Epithelial cell of proximal tubule (primary cell): ENCODE results near the gene GSTP1. TPM values are rescaled to one million over a fixed set of nuclear protein-coding genes. Genes with fewer than 3 reads are reported as not detected.

Experiments used
- DNase-seq: peaks from one replicate; pipeline ENCODE4 v3.0.0-alpha.2; 2011; ENCODE audit warnings: low read depth
- H3K4me3 ChIP-seq: 2 replicates; pipeline ENCODE4 v1.5.1; 2011; ENCODE audit warnings: low read depth, mild to moderate bottlenecking, low read length
- CTCF ChIP-seq: conservative IDR thresholded peaks from 2 replicates; pipeline ENCODE4 v1.5.1; 2012; ENCODE audit warnings: low read depth, mild to moderate bottlenecking, low read length
- total RNA-seq: library from RNA; depleted of rRNA; stranded (reverse); fragments of >200 nt; gene quantifications from 2 replicates; pipeline ENCODE4 v1.2.3, GENCODE V29; 2015

The GSTP1 gene
- total RNA-seq, 1 donor from 2014 or later = 3,355 TPM

GRCh38 chr11:67631853-67632174 is 48.2 kb downstream of the GSTP1 start:
- no peak overlapping the region for H3K4me3 ChIP-seq
- no peak for TF ChIP-seq CTCF
- no peak for DNase-seq

- no peak for DNase-seq
- no peak for TF ChIP-seq CTCF
- H3K4me3 ChIP-seq = no peak overlapping the region
These were observed 48.8 kb downstream of the GSTP1 start for GRCh38 chr11:67632175-67632981.

DNA sequence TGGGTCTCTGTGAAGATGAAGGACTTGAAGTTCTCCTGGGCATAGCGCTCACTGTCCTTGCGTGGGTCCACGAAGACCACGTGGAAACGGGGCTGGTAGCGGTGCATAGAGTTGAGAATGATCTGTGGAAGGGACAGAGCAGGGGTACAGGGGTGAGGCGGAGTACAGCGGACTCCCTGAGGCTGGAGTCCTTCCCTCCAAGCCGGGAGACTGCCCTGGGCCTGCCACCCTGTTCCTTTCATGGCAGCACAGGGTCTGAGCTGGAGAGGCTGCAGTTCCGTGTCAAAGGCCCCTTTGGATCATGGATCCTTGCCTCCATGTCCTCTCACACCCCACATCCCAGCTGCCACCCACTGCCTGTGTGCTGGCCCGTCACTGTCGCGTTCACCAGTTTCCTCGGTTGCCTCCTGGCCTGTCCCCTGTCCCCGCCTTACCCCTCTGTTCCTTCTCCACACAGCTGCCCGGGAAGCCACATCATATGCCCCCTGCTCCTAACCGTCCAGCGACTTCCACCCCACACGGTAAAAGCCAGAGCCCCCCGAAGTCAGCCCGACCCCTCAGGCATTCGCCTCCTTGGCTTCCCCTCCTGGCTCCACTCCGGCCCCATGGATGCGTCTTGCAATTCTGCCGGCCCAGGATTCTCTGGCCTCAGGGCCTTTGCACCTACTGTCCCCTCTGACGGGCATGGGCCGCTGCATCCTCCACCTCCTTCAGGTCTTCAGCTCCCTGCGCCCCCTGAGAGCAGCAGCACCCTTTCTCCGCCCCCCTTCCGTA is 49.6 kb downstream of the GSTP1 start:
- no peak for DNase-seq
- no peak overlapping the region for H3K4me3 ChIP-seq
- TF ChIP-seq CTCF = no peak

GRCh38 chr11:67633758-67634365 is 50.2 kb downstream of the GSTP1 start:
- DNase-seq = no peak
- no peak for TF ChIP-seq CTCF
- H3K4me3 ChIP-seq = no peak overlapping the region

GRCh38 chr11:67634366-67635230 is 51.0 kb downstream of the GSTP1 start:
- no peak for TF ChIP-seq CTCF
- H3K4me3 ChIP-seq = no peak overlapping the region
- DNase-seq = no peak

- no peak for TF ChIP-seq CTCF
- H3K4me3 ChIP-seq = no peak overlapping the region
- no peak for DNase-seq
These were observed 51.6 kb downstream of the GSTP1 start for GRCh38 chr11:67635231-67635521.

Other genes with a start within 250 kb of the GSTP1 start
- gene POLD4, start 230.3 kb upstream of the GSTP1 start, total RNA-seq = 68.1 and 174 TPM in 2 replicates
- 23.8 and 44.6 TPM in 2 replicates for gene CLCF1, start 210.2 kb upstream of the GSTP1 start, total RNA-seq
- 13.9 and 20.9 TPM in 2 replicates for gene RAD9A, start 191.8 kb upstream of the GSTP1 start, total RNA-seq
- 359 and 365 TPM in 2 replicates for gene PPP1CA, start 182.0 kb upstream of the GSTP1 start, total RNA-seq
- gene TBC1D10C, start 179.7 kb upstream of the GSTP1 start, total RNA-seq = 0.14 and 0.17 TPM in 2 replicates
- 0.07 and 0.23 TPM in 2 replicates for gene CARNS1, start 168.1 kb upstream of the GSTP1 start, total RNA-seq
- gene RPS6KB2, start 155.3 kb upstream of the GSTP1 start, total RNA-seq = 64.1 and 72.9 TPM in 2 replicates
- 1.5 and 3.6 TPM in 2 replicates for gene PTPRCAP, start 146.1 kb upstream of the GSTP1 start, total RNA-seq
- gene CORO1B, start 140.3 kb upstream of the GSTP1 start, total RNA-seq = 88.8 and 137 TPM in 2 replicates
- gene GPR152, start 131.1 kb upstream of the GSTP1 start, total RNA-seq = not detected in 2 replicates
- gene CABP4, start 128.5 kb upstream of the GSTP1 start, total RNA-seq = not detected in 2 replicates
- gene TMEM134, start 114.6 kb upstream of the GSTP1 start, total RNA-seq = 26.1 and 74.0 TPM in 2 replicates
- gene AIP, start 100.8 kb upstream of the GSTP1 start, total RNA-seq = 62.0 and 63.4 TPM in 2 replicates
- 58.9 and 74.1 TPM in 2 replicates for gene PITPNM1, start 78.4 kb upstream of the GSTP1 start, total RNA-seq
- 129 and 165 TPM in 2 replicates for gene CDK2AP2, start 75.7 kb upstream of the GSTP1 start, total RNA-seq
- gene CABP2, start 60.4 kb upstream of the GSTP1 start, total RNA-seq = not detected in 2 replicates
- gene NDUFV1, start 23.1 kb downstream of the GSTP1 start, total RNA-seq = 226 and 258 TPM in 2 replicates
- 23.4 and 29.3 TPM in 2 replicates for gene NUDT8, start 46.1 kb downstream of the GSTP1 start, total RNA-seq
- gene TBX10, start 56.0 kb downstream of the GSTP1 start, total RNA-seq = not detected in 2 replicates
- gene ACY3, start 66.9 kb downstream of the GSTP1 start, total RNA-seq = not detected in 2 replicates
- gene ALDH3B2, start 90.8 kb downstream of the GSTP1 start, total RNA-seq = 0.51 TPM in 1 of 2 replicates, not detected in the other